ENCODE measurements around the gene POLR3A. TPM values are rescaled to one million over a fixed set of nuclear protein-coding genes. Genes with fewer than 3 reads are reported as not detected.

Gene POLR3A
- total RNA-seq, 4 donors from 2014 or later, result 8.3 to 13.5 (median 12.0) TPM

DNA sequence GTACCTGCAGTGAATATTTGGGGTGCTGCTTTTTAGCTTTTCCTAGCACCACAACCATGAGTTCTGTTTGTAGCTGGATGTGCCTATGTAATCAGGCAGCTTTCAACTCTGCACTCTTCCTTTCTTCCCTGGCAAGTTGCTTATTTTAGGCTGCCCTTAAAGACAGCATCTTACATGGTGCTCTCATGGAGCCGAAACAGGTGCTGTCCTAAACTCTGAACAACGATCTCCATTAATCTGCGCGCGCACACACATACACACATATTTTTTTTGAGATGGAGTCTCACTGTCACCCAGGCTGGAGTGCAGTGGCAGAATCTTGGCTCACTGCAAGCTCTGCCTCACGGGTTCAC lies 13.4 kb upstream of the POLR3A start:
- Histone ChIP-seq H3K27ac (no peak overlapping the region), H3K4me3 (no peak overlapping the region), H3K4me1 (peaks cover 3 to 67% (median 8%) of the 10 kb centered on the region in 3 donors), H3K27me3 (no peaks in the 10 kb centered on the region), H3K36me3 (peaks cover 8 to 56% (median 32%) of the 10 kb centered on the region in 3 donors), H3K9me3 (no peaks in the 10 kb centered on the region)
- intact Hi-C loops (cut with DNase I), result no loop called here
- no peak for DNase-seq
- no peak for TF ChIP-seq CTCF (IDR thresholded peaks at IDR 0.05)
- no peak for TF ChIP-seq POLR2A (IDR thresholded peaks at IDR 0.05)
- WGBS, 2 donors, result 91 to 92% methylated on average over 6 of the region's 6 CpGs

- no peaks in the 10 kb centered on the region for H3K9me3 ChIP-seq
- H3K27me3 ChIP-seq, result no peaks in the 10 kb centered on the region
- peaks cover 3 to 67% (median 5%) of the 10 kb centered on the region in 3 donors for H3K4me1 ChIP-seq
- H3K4me3 ChIP-seq, result no peak overlapping the region
- no peak overlapping the region for H3K27ac ChIP-seq
- DNase-seq, result no peak
- intact Hi-C loops (cut with DNase I), result no loop called here
- 65 to 70% methylated on average over 2 of the region's 2 CpGs for WGBS, 2 donors
- peaks cover 8 to 61% (median 32%) of the 10 kb centered on the region in 3 donors for H3K36me3 ChIP-seq
- TF ChIP-seq CTCF (IDR thresholded peaks at IDR 0.05) (no peak), POLR2A (IDR thresholded peaks at IDR 0.05) (no peak)
Observed at GRCh38 chr10:78042058-78042751, 12.9 kb upstream of the POLR3A start.

GRCh38 chr10:78041170-78042057 lies 12.1 kb upstream of the POLR3A start:
- intact Hi-C loops (cut with DNase I), result no loop called here
- no peak for TF ChIP-seq CTCF (IDR thresholded peaks at IDR 0.05)
- no peak for TF ChIP-seq POLR2A (IDR thresholded peaks at IDR 0.05)
- Histone ChIP-seq H3K36me3 (peaks cover 8 to 69% (median 37%) of the 10 kb centered on the region in 3 donors), H3K9me3 (no peaks in the 10 kb centered on the region), H3K27ac (no peak overlapping the region), H3K4me1 (peaks cover under 1 to 67% (median 12%) of the 10 kb centered on the region in 3 donors), H3K27me3 (no peaks in the 10 kb centered on the region), H3K4me3 (no peak overlapping the region)
- no peak for DNase-seq
- WGBS, 2 donors, result 70 to 81% methylated on average over 5 of the region's 5 CpGs

DNA sequence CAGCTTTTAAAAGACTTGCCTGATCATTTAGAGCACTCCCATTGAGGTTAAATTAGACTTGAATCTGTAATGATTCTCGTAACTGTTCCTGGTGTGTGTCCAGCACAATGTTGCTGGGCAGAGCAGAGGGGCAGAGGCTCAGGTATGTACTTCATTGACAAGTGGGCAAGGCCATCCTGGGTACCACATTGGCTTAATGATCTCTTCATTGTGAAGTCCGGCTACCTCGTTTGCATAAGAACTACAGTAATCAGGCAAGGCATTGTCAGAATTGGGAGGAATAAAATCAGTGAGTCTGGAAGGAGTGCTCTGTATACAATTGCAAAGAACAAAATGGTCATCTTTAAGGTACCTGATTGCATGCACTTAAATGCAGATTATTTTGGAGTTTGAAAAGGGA lies 10.4 kb upstream of the POLR3A start:
- intact Hi-C loops (cut with DNase I), result no loop called here
- Histone ChIP-seq H3K4me3 (no peak overlapping the region), H3K36me3 (peaks cover 18 to 84% (median 39%) of the 10 kb centered on the region in 3 donors), H3K9me3 (no peaks in the 10 kb centered on the region), H3K27ac (no peak overlapping the region), H3K4me1 (peaks cover 12 to 71% (median 25%) of the 10 kb centered on the region in 3 donors), H3K27me3 (no peaks in the 10 kb centered on the region)
- DNase-seq, result no peak
- TF ChIP-seq POLR2A (IDR thresholded peaks at IDR 0.05), result no peak
- no peak for TF ChIP-seq CTCF (IDR thresholded peaks at IDR 0.05)
- 78 to 87% methylated on average over 3 of the region's 3 CpGs for WGBS, 2 donors

Data from esophagus squamous epithelium (tissue), 5 donors.